Measurements from ENCODE around the gene ECE1. TPM values are rescaled to one million over a fixed set of nuclear protein-coding genes. Genes with fewer than 3 reads are reported as not detected.

The ECE1 gene
- total and polyA plus RNA-seq, 11 donors: 37.3 to 140 (median 59.4) TPM

GRCh38 chr1:21325231-21325718, 35.0 kb upstream of the ECE1 start:
- intact Hi-C loops (cut with DNase I): no loop called here
- H3K4me1 ChIP-seq: peaks cover 12 to 86% (median 69%) of the 10 kb centered on the region in 12 donors
- no peaks in the 10 kb centered on the region for H3K36me3 ChIP-seq
- TF ChIP-seq CTCF (IDR thresholded peaks at IDR 0.05) (no peak), POLR2A (IDR thresholded peaks at IDR 0.05) (no peak)
- H3K27me3 ChIP-seq: no peaks in the 10 kb centered on the region
- ATAC-seq (no peak), DNase-seq (no peak)
- WGBS, 4 donors: 79 to 91% (median 82%) methylated on average over 7 of the region's 7 CpGs
- no peaks in the 10 kb centered on the region for H3K9me3 ChIP-seq
- no peak overlapping the region for H3K4me3 ChIP-seq
- peak overlapping the region; percentile 5 to 91 (median 83) for H3K27ac ChIP-seq

GRCh38 chr1:21324368-21325141, 34.3 kb upstream of the ECE1 start:
- H3K27me3 ChIP-seq: no peaks in the 10 kb centered on the region
- no peak for TF ChIP-seq CTCF (IDR thresholded peaks at IDR 0.05)
- no peak for TF ChIP-seq POLR2A (IDR thresholded peaks at IDR 0.05)
- H3K27ac ChIP-seq: peak overlapping the region; percentile 5 to 91 (median 83)
- H3K4me3 ChIP-seq: peak overlapping the region in 2 of 12 donors; percentile 0 to 2
- DNase-seq (peak; percentile 79 to 92 (median 85)), ATAC-seq (peak; percentile 65 to 88 (median 78))
- intact Hi-C loops (cut with DNase I): loop anchor here in 2 of 10 donors (5.0 kb wide), 1 partner anchor 42 kb away; no protein-coding TSS in a partner anchor
- H3K36me3 ChIP-seq: no peaks in the 10 kb centered on the region
- WGBS, 4 donors: 15 to 31% (median 20%) methylated on average over 13 to 14 of the region's 14 CpGs
- no peaks in the 10 kb centered on the region for H3K9me3 ChIP-seq
- H3K4me1 ChIP-seq: peaks cover 12 to 90% (median 73%) of the 10 kb centered on the region in 12 donors

GRCh38 chr1:21323091-21323490, 32.8 kb upstream of the ECE1 start:
- 17 to 44% (median 30%) methylated on average over 7 of the region's 7 CpGs for WGBS, 4 donors
- Histone ChIP-seq H3K9me3 (no peaks in the 10 kb centered on the region), H3K36me3 (no peaks in the 10 kb centered on the region), H3K4me3 (no peak overlapping the region), H3K4me1 (peaks cover 12 to 99% (median 85%) of the 10 kb centered on the region in 12 donors), H3K27ac (peak overlapping the region; percentile 27 to 91 (median 83)), H3K27me3 (no peaks in the 10 kb centered on the region)
- no peak for TF ChIP-seq POLR2A (IDR thresholded peaks at IDR 0.05)
- TF ChIP-seq CTCF (IDR thresholded peaks at IDR 0.05): no peak
- intact Hi-C loops (cut with DNase I): loop anchor here in 2 of 10 donors (5.0 kb wide), 1 partner anchor 41 kb away; no protein-coding TSS in a partner anchor
- peak in 2 of 4 donors; percentile 17 to 22 for ATAC-seq
- peak in 3 of 5 donors; percentile 70 to 76 (median 73) for DNase-seq

- Histone ChIP-seq H3K27me3 (no peaks in the 10 kb centered on the region), H3K27ac (peak overlapping the region; percentile 6 to 91 (median 83)), H3K9me3 (no peaks in the 10 kb centered on the region), H3K4me3 (no peak overlapping the region), H3K4me1 (peaks cover 12 to 99% (median 88%) of the 10 kb centered on the region in 12 donors), H3K36me3 (no peaks in the 10 kb centered on the region)
- 37 to 58% (median 46%) methylated on average over 6 of the region's 6 CpGs for WGBS, 4 donors
- intact Hi-C loops (cut with DNase I): loop anchor here in 2 of 10 donors (5.0 kb wide), 1 partner anchor 40 kb away; no protein-coding TSS in a partner anchor
- ATAC-seq: no peak
- TF ChIP-seq POLR2A (IDR thresholded peaks at IDR 0.05) (no peak), CTCF (IDR thresholded peaks at IDR 0.05) (no peak)
- no peak for DNase-seq
These were observed 32.4 kb upstream of the ECE1 start for GRCh38 chr1:21322681-21323016.

Measured in heart left ventricle (tissue), 16 donors.